ENCODE results near the gene C9.

The C9 gene

DNA sequence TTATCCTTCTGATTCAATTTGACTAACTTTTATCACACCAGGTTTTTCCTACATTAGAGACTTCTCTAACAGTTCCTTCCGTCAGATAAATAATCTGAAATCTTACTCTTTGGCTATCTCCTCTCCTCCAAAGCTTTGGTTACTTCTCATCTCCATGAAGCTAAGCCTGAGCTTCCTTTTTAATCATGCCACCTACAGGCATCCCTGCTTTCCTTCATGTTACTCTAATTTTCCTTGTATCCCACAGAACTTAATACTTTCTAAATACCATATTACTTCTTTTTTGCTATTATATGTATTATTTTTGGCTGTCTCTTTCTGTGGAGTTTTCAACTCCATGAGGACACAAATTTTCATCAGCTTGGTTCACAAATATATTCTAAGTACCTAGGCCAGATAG lies 49.7 kb downstream of the C9 start:
- TF ChIP-seq, protein P1, sequence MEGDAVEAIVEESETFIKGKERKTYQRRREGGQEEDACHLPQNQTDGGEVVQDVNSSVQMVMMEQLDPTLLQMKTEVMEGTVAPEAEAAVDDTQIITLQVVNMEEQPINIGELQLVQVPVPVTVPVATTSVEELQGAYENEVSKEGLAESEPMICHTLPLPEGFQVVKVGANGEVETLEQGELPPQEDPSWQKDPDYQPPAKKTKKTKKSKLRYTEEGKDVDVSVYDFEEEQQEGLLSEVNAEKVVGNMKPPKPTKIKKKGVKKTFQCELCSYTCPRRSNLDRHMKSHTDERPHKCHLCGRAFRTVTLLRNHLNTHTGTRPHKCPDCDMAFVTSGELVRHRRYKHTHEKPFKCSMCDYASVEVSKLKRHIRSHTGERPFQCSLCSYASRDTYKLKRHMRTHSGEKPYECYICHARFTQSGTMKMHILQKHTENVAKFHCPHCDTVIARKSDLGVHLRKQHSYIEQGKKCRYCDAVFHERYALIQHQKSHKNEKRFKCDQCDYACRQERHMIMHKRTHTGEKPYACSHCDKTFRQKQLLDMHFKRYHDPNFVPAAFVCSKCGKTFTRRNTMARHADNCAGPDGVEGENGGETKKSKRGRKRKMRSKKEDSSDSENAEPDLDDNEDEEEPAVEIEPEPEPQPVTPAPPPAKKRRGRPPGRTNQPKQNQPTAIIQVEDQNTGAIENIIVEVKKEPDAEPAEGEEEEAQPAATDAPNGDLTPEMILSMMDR (IDR thresholded peaks at IDR 0.05) = no peak

DNA sequence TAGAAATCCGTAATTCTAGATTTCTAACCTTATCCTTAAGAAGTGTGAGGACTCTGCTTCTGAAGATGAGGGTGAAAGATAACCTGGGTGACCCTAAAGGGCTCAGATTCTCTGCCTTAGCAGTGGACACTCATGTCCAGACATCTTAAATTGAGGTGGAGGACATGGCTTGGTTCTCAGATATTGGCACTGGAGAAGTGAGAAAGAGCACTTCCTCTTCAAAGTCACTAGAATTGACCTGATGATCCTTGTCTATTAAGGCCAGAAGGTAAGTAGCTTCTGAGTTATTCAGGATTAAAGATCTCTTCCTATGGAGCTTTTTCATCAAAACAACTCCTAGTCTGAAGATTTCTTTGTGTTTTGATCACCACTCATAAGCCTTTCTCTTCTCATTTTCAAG lies 54.8 kb downstream of the C9 start:
- TF ChIP-seq, protein P1 (IDR thresholded peaks at IDR 0.05) = no peak

DNA sequence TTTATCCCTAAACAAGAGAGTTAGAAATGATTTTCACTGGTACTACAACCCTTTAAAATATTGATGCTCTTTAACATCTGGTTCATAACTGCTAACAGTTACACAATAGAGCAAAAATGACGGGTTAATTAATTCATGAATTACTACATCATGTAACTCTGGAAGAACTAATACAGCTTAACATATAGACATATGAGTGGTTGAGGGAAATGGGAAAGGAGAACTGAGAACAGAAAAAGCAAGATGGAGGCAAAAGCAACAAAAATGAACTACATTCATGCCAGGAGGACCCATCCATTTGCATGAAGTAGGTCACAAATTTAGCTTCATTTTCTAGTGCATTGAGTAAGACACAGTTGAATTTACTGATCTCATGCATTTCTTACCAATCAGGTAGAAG lies 61.8 kb downstream of the C9 start:
- TF ChIP-seq, protein P1 (IDR thresholded peaks at IDR 0.05) = no peak

DNA sequence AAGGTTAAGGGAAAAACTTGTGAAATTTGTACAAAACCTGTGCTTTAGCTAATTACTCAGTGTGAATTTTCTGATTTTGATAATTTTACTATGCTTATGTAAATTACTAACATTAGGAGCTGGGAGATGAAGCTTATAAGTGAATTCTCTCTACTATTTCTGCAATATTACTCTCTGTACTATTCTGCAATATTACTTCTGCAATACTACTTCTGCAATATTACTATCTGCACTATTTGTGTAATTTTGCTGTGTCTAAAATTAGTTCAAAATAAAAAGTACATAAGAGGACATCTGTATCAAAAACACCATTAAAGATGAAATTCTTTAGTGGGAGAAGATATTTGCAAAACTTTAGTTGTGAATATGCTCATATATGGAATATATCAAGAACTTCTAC lies 62.9 kb downstream of the C9 start:
- TF ChIP-seq, protein P1 (IDR thresholded peaks at IDR 0.05) = no peak

DNA sequence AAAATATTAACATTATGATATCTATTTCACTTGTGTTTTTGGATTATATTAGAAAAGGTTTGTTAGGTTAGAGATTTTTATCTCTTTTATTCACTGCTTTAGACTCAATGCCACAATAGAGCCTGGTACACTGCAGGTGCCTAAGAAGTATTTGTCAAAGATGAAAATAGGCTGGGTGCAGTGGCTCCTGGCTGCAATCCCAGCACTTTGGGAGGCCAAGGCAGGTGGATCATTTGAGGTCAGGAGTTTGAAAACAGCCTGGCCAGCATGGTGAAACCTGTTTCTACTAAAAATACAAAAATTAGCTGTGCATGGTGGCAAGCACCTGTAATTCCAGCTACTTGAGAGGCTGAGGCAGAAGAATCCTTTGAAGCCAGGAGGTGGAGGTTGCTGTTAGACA lies 64.3 kb downstream of the C9 start:
- TF ChIP-seq, protein P1 (IDR thresholded peaks at IDR 0.05) = no peak

DNA sequence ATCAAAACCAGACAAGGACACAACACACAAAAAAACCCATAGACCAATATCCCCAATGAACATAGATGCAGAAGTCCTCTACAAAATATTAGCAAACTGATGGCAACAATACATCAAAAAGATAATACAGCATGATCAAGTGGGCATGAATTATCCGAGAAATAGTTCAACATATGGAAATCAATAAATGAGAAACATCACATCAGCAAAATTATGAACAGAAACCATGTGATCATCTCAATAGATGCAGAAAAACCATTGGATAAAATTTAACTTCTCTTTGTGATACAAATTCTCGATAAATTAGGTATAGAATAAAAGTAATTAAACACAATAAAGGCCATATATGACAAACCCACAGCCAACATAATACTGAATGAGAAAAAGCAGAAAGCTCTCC lies 69.6 kb downstream of the C9 start:
- TF ChIP-seq, protein P1 (IDR thresholded peaks at IDR 0.05) = no peak

DNA sequence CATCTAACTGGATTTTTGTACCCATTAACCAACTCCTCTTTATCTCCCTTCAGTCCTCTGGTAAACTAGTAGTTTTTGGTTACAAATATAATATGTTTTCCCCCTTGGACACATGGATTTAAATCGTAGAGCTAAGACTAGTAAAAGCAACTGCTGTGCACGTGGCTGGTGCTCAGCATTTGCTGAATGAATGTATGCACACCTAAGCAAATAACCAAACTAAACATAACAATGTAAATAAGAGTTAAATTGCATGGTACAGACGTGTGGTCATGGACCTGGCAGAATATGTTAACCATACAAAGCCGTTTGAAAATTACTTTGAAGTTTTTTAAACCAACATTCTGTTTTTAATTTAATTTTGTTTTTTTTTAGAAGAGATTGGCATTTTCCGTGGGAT lies 79.7 kb downstream of the C9 start:
- TF ChIP-seq, protein P1 (IDR thresholded peaks at IDR 0.05) = no peak

DNA sequence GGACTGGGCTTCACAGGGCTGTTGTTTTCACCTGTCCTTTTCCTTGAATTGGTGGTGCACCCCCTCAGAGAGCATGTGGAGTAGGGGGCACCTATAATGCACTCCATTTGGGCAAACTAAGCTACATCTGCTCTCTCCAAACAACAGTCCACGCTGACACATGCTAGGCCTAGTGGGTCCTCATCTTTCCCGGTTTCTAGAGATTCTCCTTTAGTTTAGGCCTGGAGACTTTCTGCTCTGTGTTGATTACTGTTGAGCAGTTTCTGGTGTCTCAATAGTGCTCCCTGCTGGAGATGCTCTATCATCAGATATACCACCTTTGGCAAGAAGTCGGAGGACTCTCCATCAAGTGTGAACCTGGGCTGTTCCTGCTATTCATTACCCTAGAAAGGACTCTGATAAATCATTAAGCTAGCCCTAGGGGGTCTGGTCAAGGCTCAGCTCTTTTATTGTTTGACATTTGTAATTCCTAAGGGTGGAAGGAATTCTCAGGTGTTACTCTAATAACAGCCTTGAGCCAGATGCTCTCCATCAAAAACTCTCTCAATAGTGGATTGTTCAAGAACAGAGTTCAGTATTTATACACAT lies 81.0 kb downstream of the C9 start:
- TF ChIP-seq, protein P1 (IDR thresholded peaks at IDR 0.05) = peak; percentile 72

Measured in LNCAP (cell line).